GM19043 (cell line): Measurements from ENCODE around the gene FAM98A.

Experiments used
- ATAC-seq: cut with Tn5 transposase; IDR thresholded peaks from one replicate; pipeline ENCODE4 v1.9.1; 2021; ENCODE audit warnings: low read depth; ENCODE audit not compliant: unreplicated experiment

The FAM98A gene

DNA sequence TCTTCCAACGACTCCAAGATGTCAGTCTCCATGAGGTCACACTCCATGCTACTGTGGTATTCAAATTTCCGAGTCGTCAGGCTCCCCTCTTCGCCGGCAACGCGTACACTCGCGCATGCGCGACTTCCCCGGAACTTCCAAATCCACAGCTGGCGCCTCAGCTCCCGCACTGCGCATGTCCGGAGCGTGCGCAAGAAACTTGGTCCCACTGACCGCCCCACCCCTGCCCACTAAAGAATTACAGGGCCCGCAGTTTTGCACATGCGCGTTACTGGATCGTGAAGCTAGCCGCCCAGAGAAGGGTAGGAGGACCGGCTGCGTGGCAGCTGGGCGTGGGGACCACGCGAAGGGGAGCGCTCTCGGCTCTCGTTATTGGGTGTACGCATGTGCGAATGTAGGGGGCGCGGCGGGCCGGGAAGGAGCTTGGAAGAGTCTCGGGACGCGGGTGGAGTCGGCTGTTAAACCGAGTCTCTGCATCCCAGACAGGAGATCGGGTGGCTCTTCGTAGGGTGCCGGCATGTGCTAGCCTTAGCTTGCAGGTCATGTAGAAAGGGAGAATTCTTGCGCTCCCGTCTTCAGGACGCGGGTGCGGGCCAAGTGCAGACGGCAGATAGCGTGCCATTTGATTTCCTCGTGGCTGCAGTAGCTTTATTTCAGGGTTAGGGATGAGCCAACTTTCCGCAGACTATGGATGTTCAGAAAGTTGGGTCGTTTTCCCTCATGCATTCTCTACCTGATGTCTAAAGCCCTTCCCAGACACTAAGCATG is at the start of gene FAM98A:
Gene FAM98A (minus strand): TSS at position 125 of the 768 bp plus-strand sequence. CDS start 78 bp downstream, at position 47.
- ATAC-seq, result peak; percentile 87

DNA sequence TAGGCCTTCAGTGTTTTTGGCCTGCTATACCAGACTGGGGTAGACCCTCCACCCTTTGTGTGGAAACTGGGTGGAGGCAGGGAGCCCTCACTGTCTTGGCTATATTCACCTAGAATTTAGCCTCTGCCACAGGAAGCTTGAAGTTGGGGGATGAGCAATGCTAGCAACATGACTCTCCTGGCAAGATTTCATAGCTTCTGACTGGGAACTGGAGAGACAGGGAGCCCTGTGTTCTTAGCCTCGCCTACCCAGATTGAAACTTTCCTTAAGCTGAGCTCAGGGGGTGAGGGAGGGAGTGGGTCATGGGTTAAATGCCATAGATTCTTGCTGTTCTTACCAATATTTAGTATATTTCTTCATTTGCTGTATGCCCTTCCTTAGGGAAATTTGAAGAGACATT is 46.8 kb upstream of the FAM98A start:
- no peak for ATAC-seq

DNA sequence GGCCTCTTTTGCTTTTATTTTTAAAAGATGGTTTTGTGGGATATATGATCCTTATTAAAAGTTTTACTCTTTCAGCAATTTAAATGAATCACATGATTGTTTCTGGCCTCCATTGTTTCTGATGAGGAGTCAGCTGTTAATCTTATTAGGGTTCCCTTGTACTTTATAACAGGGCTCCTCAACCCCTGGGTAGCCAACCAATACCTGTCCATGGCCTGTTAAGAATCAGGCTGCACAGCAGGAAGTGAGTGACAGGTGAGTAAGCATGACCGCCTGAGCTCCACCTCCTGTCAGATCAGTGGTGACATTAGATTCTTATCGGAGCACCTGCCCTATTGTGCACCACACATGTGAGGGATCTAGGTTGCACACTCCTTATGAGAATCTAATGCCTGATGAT is 45.1 kb upstream of the FAM98A start:
- ATAC-seq, result no peak

DNA sequence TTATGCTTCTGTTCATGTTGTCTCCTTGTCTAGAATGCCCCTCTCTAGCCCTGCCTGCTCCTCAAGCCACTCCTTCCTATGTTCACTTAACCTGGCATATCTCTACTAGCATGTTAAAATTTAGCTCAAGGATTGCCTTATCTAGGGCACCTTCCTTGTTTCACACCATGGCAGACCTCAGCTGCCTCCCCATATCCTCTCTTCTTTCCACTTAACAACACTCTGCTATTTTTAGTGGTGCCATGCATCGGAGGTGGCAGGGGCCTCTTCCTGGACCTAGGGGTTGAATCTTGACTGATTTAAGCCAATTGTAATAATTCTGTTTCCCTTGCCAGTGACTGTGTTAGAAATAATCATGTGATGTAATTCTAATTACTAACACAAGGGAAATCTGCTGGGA is 36.9 kb upstream of the FAM98A start:
- ATAC-seq, result no peak

DNA sequence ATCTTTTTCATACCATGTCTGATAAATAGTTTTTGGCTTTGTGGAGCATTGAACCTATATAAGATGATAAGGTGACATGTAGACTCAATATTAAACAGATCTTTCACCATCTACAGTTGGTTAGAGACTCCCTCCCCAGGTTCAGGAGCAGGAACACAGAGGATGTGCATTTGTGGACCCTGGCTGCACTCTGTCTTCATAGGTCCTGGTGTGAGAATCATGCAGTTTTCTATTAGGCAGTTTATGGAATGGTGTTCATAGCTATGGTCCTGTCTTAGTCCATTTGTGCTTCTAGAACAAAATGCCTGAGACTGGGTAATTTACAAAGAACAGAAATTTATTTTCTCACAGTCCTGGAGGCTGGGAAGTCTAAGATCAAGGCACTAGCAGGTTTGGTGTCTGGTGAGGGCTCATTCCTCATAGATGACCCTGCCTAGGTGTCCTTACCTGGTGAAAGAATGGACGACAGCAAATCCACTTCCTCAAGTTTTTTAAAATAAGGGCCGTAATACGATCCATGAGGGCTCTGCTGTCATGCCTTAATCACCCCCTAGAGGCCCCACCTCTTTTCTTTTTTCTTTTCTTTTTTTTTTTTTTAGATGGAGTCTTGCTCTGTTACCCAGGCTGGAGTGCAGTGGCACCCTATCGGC is 35.3 kb upstream of the FAM98A start:
- ATAC-seq, result no peak

DNA sequence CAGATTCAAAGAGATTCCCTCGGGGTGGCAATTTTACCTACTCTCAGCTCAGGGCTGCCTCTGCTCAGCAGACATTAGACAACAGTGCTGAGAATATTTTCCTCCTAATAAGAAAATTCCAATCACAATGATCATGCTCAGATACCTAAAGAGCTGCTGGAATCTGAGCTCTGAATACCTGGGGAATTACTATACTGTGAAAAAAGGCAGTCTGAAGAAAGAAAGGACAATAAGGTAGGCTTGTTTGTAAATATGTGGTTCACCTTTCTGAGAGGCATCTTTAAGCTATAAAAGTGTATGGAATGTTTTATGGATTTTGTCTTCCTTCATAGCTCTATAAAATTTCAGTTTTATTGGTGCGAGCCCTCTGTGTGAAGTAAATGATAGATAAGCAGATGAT is 34.2 kb upstream of the FAM98A start:
- ATAC-seq, result no peak

DNA sequence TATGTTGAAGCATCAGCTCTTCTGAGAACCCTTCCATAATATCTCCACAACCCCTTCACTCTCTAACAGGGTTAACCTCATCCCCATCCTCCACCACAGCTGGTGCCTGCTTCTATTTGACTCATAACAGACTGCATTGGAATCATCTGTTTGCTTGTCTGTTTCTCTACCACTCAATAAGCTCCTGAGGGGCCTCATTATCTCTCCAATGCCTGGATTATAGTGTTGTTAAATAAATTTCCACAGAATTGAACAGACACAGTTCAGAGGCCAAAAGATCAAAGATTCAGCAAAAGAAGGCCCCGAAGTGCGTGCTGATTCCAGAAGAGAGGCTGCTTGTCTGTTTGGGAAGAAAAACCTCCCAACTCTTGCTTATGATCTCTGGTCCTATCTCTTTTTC is 33.7 kb upstream of the FAM98A start:
- no peak for ATAC-seq

DNA sequence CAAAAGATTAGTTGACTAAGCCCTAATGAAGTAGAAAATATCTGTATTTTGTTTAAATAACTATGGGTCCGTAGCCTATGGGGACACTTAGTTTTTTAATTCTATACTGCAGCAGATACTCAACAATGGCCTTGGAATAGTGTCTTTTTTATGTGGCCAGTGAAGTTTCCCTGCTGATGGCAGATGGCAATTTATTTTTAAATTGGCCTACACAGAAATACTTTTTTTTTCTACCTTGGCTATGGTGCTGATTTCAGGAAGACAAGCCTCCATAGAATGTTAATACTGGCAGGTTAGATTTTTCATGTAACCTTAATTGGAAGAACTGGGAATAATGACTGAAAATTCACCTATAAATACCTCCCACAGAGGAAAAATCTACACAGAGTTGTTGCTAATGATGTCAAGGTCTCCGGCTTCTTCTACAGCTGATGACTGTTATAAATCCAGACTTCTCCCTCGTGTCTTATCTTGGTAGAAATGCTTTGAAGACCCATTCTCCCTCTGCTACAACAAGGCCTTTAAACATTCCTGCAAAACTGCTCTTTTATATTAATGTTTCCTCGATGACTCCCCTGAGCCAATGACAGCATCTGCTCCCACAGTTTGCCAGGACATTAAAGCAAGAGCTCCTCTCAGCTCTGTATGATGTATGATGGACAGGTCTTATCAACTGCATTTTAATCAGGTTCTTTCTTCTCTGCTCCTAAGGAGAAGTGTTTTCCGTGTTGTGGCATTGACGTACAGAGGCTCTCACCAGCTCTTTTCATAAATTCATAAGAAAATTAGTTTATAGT is 29.1 kb upstream of the FAM98A start:
- ATAC-seq, result no peak

DNA sequence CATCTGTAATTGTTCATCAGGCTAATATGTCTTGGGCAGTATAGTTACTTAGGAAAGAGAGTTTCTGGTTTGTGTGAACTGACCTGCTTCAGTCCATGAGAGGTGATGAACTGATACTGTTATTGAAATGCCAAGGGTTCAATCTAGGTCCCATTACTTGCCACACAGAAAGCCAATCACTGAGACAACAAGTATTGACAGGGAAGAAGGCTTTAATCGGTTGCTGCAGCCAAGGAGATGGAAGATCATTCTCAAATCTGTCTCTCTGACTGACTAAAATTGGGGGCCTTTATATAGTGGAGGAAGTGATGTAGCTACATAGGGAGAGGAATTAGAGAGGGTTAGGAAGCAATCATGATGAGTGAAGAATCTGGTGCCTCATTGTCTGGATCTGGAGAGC is 19.9 kb upstream of the FAM98A start:
- no peak for ATAC-seq

DNA sequence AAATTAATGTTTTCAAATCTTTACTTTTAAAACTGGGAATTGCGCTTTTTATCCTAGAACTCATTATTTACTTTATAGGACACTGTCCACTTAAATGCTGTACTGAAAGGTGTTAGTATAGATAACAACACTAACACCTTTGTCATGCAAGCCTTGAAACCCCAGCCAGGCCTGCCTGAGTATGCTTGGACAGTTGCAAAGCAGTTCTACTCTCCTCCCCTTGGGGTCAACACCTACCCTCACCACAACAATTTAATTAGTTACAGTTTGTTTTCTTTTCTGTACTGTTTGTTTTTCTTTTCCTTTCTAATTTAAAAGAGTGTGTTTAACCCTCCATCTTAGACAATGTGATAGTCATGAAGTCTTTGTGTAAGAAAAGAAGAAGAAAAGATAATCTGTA is 18.9 kb upstream of the FAM98A start:
- no peak for ATAC-seq

DNA sequence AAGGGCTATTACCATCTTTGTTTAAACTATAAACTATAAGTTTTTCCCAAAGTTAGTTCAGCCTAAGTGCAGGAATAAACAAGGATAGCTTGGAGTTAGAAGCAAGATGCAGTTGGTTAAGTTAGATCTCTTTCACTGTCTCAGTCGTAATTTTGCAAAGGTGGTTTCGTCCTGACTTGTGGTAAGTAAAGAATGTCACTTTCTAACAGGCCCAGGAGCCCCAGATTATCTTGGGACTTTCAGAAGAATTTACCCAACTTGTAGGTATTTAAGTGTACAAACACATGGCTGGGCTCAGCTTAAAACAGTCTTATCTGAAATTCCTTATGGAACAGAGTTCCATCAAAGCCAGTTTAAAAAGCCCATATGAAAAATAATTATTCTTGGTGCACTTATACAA is 18.3 kb upstream of the FAM98A start:
- no peak for ATAC-seq

DNA sequence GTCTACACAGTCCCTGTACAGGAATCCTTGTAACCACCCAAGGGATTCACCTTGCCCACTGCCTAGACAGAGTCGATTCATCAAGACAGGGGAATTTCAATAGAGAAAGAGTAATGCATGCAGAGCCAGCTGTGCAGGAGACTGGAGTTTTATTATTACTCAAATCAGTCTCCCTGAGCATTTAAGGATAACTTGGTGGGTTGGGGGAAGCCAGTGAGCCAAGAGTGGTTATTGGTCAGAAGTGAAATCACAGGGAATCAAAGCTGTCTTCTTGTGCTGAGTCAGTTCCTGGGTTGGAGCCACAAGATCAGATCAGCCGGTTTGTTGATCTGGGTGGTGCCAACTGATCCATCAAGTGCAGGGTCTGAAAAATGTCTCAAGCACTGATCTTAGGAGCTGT is 17.8 kb upstream of the FAM98A start:
- ATAC-seq, result no peak

DNA sequence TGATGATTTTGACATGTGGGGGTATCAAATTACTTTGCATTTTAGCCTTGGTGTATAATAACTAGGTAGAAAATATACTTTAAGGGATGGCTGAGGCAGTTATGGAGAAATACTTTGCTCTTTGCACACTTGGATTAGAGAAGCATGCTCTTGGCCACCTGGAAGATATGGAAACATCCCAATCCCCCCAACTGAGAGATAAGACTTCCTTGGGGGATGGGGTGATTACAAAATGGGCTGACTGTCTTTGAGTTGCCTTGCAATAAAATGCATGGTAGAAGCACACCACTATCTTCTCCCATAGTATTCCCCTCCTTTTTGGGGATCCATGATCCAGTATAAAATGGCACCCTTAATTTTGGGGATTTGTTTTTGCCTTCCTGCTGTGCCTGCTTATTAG is 15.1 kb upstream of the FAM98A start:
- no peak for ATAC-seq

DNA sequence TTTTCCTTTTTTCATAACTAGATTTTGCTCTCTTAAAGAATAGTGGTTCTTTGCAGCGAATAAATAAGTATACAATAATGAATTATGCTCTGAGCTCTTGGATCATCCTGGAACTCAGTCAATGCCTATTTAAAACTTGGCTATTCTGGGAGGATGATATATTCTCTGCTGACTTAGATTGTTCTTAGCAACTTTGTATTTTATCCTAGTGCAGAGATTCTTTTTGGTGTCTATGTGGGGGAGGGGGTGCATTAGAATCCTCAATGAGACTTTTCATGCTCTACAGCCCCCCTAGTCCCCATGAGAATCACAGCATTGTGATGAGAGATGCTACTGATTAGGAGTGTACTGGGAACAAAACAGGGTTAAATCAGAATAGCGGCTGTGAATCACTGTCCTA is 8.8 kb upstream of the FAM98A start:
- ATAC-seq, result no peak

DNA sequence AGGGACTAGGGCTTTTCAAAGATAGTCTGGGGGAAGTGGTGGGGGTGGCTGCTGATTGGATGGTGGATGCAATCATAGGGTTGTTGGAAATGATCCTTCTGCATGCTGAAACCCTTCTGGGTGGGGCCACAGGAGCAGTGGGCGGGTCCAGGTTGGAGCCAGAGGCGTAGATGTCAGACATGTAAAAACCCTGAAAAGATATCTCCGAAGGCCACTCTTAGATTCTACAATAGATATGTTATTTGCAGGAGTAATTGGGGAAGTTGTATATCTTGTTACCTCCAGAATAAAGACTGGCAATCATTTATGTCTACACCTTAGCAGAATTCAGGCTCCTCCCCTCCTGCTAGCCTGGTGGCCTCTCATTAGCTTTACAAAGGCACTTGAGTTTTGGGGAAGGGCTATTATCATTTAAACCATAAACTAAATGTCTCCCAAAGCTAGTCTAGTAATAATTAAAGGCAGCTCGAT is 8.2 kb upstream of the FAM98A start:
- ATAC-seq, result no peak

DNA sequence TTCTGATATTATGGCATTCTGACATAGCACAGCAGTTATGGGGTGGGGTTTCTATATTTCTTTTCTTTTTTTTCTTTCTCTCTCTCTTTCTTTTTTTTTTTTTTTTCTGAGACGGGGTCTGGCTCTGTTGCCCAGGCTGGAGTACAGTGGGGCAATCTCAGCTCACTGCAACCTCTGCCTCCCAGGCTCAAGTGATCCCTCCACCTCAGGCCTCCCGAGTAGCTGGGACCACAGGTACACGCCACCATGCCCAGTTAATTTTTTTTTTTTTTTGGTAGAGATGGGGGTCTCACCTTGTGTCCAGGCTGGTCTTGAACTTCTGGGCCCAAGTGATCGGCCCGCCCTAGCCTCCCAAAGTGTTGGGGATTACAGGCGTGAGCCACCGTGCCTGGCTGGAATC is 7.5 kb upstream of the FAM98A start:
- ATAC-seq, result no peak

DNA sequence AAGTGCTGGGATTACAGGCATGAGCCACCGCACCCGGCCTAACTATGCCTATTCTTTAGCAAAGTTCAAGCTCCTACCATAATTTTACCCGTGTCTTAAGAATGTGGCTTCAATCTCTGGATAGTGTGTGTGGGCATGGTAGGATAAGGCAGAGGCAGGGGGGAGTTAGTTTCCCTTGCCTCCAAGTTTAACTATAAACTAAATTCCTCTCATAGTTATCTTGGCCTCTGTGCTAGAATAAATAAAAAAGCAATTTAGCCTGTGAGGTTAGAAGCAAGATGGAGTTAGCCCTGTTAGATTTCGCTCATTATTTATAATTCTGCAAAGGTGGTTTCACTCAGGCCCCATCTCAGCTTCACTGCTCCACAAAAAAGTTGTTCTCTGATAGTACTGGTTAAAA is 7.0 kb upstream of the FAM98A start:
- ATAC-seq, result no peak

DNA sequence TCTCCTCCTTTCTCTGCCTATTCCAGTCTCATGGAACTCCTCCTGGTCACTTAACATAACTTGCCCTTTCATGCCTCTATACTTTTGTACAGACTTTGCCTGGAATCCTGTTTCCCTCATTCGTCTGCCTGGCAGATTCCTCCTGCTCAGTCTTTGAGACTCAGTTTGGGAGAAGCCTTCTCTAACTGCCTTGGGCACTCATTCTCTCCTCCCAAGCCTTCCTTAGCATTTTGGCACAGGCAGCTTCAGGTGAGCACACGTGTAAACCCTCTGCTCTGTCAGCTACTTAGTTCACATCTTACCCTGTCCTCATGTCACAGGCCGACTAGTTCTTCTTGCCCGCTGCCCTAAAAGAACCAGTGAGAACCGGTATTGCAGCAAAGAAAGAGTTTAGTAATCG is 6.0 kb upstream of the FAM98A start:
- ATAC-seq, result no peak

DNA sequence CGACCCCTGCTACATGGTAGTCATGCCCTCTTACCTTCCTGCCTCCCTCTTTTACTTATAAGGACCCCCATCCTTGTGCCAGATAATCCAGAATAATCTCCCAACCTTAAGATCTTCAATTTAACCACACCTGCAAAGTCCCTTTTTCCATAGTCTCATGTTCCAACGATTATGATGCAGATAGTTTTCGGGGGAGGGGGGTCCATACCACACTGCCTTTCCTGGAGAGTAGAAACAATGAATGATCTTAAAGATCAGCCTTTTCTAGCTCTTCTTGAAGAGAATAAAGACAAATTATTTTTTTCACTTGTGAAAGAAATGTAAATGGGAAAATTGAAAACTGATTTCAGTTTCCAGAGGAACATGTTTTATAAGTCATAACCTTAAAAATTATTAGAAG is 4.3 kb upstream of the FAM98A start:
- ATAC-seq, result no peak

DNA sequence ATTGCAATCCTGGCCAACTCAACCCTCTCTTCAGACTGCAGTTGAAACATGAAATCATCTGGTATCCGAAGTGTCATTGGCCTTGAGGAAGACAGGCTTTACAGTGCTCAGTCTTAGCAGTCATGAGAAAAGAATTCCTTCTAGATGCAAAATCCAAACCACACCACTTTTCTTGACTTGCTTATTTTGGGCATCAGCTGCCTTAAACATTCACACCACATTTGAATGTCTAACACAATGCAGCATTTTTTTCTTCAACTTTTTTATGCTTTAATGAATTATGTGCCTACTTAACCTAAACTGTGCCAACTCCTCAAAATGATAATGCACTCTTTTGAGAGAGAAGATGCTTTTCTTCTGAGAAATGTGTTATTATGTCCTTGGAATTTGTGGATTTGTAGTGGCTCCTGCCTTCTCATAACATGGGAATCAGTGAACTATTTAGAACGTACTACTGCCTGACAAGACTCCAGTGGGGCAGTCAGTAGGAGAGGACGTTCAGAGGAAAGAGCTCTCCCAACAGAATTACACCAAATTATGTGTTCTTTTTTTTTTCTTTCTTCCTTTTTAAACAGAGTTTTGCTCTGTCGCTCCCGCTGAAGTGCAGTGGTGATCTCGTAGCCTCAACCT is 3.2 kb upstream of the FAM98A start:
- no peak for ATAC-seq

DNA sequence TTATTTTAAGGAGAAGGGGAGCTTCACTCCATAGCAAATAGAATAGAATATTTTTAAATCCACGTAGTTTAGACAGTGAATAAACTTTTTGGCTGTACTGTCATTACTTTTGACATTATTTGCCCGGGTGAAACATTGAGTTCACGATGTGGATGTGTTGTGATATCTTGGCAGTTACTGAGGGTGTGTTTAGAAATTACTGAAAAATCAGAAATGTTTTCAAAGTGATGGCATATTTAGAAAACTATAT is 769 bp upstream of the FAM98A start:
- no peak for ATAC-seq
